ENCODE results near the gene GLI2. TPM values are rescaled to one million over a fixed set of nuclear protein-coding genes. Genes with fewer than 3 reads are reported as not detected.

GLI2 gene
- total RNA-seq, 2 experiments from 2014 or later, result not detected

- POLR2A ChIA-PET, result no interaction called here
- TF ChIP-seq CTCF (IDR thresholded peaks at IDR 0.05), result no peak
Measured at GRCh38 chr2:120715941-120716340, 19.7 kb upstream of the GLI2 start.

GRCh38 chr2:120716641-120717585 lies 18.8 kb upstream of the GLI2 start:
- DNase-seq, result no peak
- no peak overlapping the region for H3K4me3 Mint-ChIP-seq
- H3K4me1 Mint-ChIP-seq (ENCODE audit: low read depth), result no peaks in the 10 kb centered on the region
- ChIA-PET CTCF (no interaction called here), POLR2A (no interaction called here)
- no peak overlapping the region for H3K27ac Mint-ChIP-seq
- no peaks in the 10 kb centered on the region for H3K36me3 Mint-ChIP-seq (ENCODE audit: low read depth)
- no peak for TF ChIP-seq CTCF (IDR thresholded peaks at IDR 0.05)
- intact Hi-C loops (cut with micrococcal nuclease), result no loop called here
- no peak for ATAC-seq
- H3K27me3 Mint-ChIP-seq, result no peaks in the 10 kb centered on the region
- H3K9me3 Mint-ChIP-seq, result no peaks in the 10 kb centered on the region

More at GRCh38 chr2:120715941-120716340, 19.7 kb upstream of the GLI2 start:
- H3K27me3 Mint-ChIP-seq, result no peaks in the 10 kb centered on the region
- intact Hi-C loops (cut with micrococcal nuclease), result no loop called here
- H3K4me1 Mint-ChIP-seq (ENCODE audit: low read depth), result no peaks in the 10 kb centered on the region
- no peak for DNase-seq
- no peak for ATAC-seq
- no peaks in the 10 kb centered on the region for H3K9me3 Mint-ChIP-seq
- CTCF ChIA-PET, result no interaction called here
- H3K27ac Mint-ChIP-seq, result no peak overlapping the region
- no peak overlapping the region for H3K4me3 Mint-ChIP-seq
- H3K36me3 Mint-ChIP-seq (ENCODE audit: low read depth), result no peaks in the 10 kb centered on the region

GRCh38 chr2:120719491-120719890 lies 16.2 kb upstream of the GLI2 start:
- POLR2A ChIA-PET, result interaction anchor here (0.7 kb wide), 1 partner anchor 411 kb away, joined by 3 read pairs; no protein-coding TSS in a partner anchor
- no peak for TF ChIP-seq CTCF (IDR thresholded peaks at IDR 0.05)
- Mint-ChIP-seq H3K4me3 (no peak overlapping the region), H3K27me3 (no peaks in the 10 kb centered on the region), H3K9me3 (peaks cover 1% of the 10 kb centered on the region), H3K4me1 (ENCODE audit: low read depth) (no peaks in the 10 kb centered on the region), H3K36me3 (ENCODE audit: low read depth) (no peaks in the 10 kb centered on the region), H3K27ac (no peak overlapping the region)
- ATAC-seq (no peak), DNase-seq (no peak)
- CTCF ChIA-PET, result interaction anchor here (1.0 kb wide), 1 partner anchor 24 kb away, joined by 3 read pairs; no protein-coding TSS in a partner anchor
- intact Hi-C loops (cut with micrococcal nuclease), result no loop called here

GRCh38 chr2:120720231-120720630 lies 15.4 kb upstream of the GLI2 start:
- no peak for TF ChIP-seq CTCF (IDR thresholded peaks at IDR 0.05)
- Mint-ChIP-seq H3K36me3 (ENCODE audit: low read depth) (no peaks in the 10 kb centered on the region), H3K4me3 (no peak overlapping the region), H3K9me3 (peaks cover 1% of the 10 kb centered on the region), H3K27me3 (no peaks in the 10 kb centered on the region), H3K4me1 (ENCODE audit: low read depth) (no peaks in the 10 kb centered on the region), H3K27ac (no peak overlapping the region)
- ATAC-seq (no peak), DNase-seq (no peak)
- ChIA-PET CTCF (interaction anchor here (1.0 to 1.2 kb wide), 2 partner anchors 19 to 24 kb away, joined by 3 to 4 read pairs; no protein-coding TSS in a partner anchor), POLR2A (no interaction called here)
- intact Hi-C loops (cut with micrococcal nuclease), result no loop called here

GRCh38 chr2:120720746-120721375 lies 14.8 kb upstream of the GLI2 start:
- no peak for TF ChIP-seq CTCF (IDR thresholded peaks at IDR 0.05)

More at GRCh38 chr2:120720746-120721375, 14.8 kb upstream of the GLI2 start:
- POLR2A ChIA-PET, result no interaction called here
- DNase-seq, result no peak
- CTCF ChIA-PET, result interaction anchor here (1.2 kb wide), 1 partner anchor 18 kb away, joined by 4 read pairs; no protein-coding TSS in a partner anchor
- Mint-ChIP-seq H3K9me3 (peaks cover 1% of the 10 kb centered on the region), H3K27me3 (no peaks in the 10 kb centered on the region), H3K4me1 (ENCODE audit: low read depth) (no peaks in the 10 kb centered on the region), H3K27ac (no peak overlapping the region), H3K4me3 (no peak overlapping the region), H3K36me3 (ENCODE audit: low read depth) (no peaks in the 10 kb centered on the region)
- no peak for ATAC-seq
- intact Hi-C loops (cut with micrococcal nuclease), result no loop called here
